IMR-90 (cell line): ENCODE measurements around the gene EVI2A. TPM values are rescaled to one million over a fixed set of nuclear protein-coding genes. Genes with fewer than 3 reads are reported as not detected.

Experiments used
- ATAC-seq: fragments of 200-7000 bp; cut with Tn5 transposase; 2 replicates; pipeline ENCODE4 v1.9.1; 2020; ENCODE audit warnings: low read depth, mild to moderate bottlenecking, moderate library complexity
- BruUV-seq: library from RNA; stranded (reverse); fragments of 400-500 nt; replicated peaks from 2 replicates; lab custom pipeline; 2021; lab: Mats Ljungman, UMichigan
- CTCF ChIA-PET: fragments of 300-600 bp; formaldehyde crosslinking; extraction: SDS; loops from one replicate; lab custom pipeline; 2021; ENCODE audit warnings: antibody characterized with exemption; lab: Yijun Ruan, JAX
- POLR2A ChIA-PET: fragments of 300-600 bp; sonication (Branson Sonifier 250); formaldehyde crosslinking; loops from one replicate; lab custom pipeline; 2022; ENCODE audit warnings: antibody characterized with exemption; ENCODE audit not compliant: unreplicated experiment; lab: Charles Lee
- DNase-seq: peaks from one replicate; pipeline ENCODE4 v3.0.0; 2013
- H2AFZ ChIP-seq: replicated peaks from 2 replicates; pipeline ENCODE3; 2013; ENCODE audit warnings: low read length, mild to moderate bottlenecking; ENCODE audit not compliant: poor library complexity
- H2AK5ac ChIP-seq: 2 replicates; pipeline ENCODE4 v1.6.1; 2013; ENCODE audit warnings: low read depth, low read length, inconsistent platforms
- H2AK9ac ChIP-seq: replicated peaks from 2 replicates; pipeline ENCODE3; 2013; ENCODE audit warnings: mild to moderate bottlenecking, low read depth, low read length, moderate library complexity; ENCODE audit not compliant: poor library complexity
- H2BK120ac ChIP-seq: 2 replicates; pipeline ENCODE4 v1.6.1; 2013; ENCODE audit warnings: low read depth, low read length, inconsistent platforms
- H2BK15ac ChIP-seq: 3 replicates; pipeline ENCODE4 v1.6.1; 2013; ENCODE audit warnings: low read depth, low read length, inconsistent platforms
- H2BK20ac ChIP-seq: 2 replicates; pipeline ENCODE4 v1.6.1; 2013; ENCODE audit warnings: low read depth, mild to moderate bottlenecking, inconsistent platforms, low read length, moderate library complexity
- H2BK5ac ChIP-seq: 2 replicates; pipeline ENCODE4 v1.6.1; 2013; ENCODE audit warnings: mild to moderate bottlenecking, low read depth, low read length, inconsistent platforms; ENCODE audit not compliant: poor library complexity, severe bottlenecking
- H3K14ac ChIP-seq: replicated peaks from 2 replicates; pipeline ENCODE4 v1.6.1; 2013; ENCODE audit warnings: low read depth, low read length, inconsistent platforms
- H3K18ac ChIP-seq: 2 replicates; pipeline ENCODE4 v1.6.1; 2013; ENCODE audit warnings: low read depth, low read length, control low read depth
- H3K23ac ChIP-seq: 2 replicates; pipeline ENCODE4 v1.6.1; 2013; ENCODE audit warnings: low read depth, low read length, inconsistent platforms
- H3K27ac ChIP-seq: 2 replicates; pipeline ENCODE4 v1.5.1; 2013; ENCODE audit warnings: mild to moderate bottlenecking, control low read depth, low read length; ENCODE audit not compliant: insufficient read depth
- H3K27me3 ChIP-seq: 2 replicates; pipeline ENCODE4 v1.6.1; 2013; ENCODE audit warnings: low read length; ENCODE audit not compliant: control insufficient read depth, insufficient read depth
- H3K36me3 ChIP-seq: 2 replicates; pipeline ENCODE4 v1.6.1; 2013; ENCODE audit warnings: low read length, mixed read lengths; ENCODE audit not compliant: control insufficient read depth, insufficient read depth
- H3K4ac ChIP-seq: 2 replicates; pipeline ENCODE4 v1.6.1; 2013; ENCODE audit warnings: low read depth, low read length, inconsistent platforms
- H3K4me1 ChIP-seq: 2 replicates; pipeline ENCODE4 v1.6.1; 2013; ENCODE audit warnings: low read length, mixed read lengths; ENCODE audit not compliant: control insufficient read depth, insufficient read depth
- H3K4me2 ChIP-seq: 2 replicates; pipeline ENCODE4 v1.6.1; 2013; ENCODE audit warnings: low read depth, mild to moderate bottlenecking, control low read depth, low read length, moderate library complexity
- H3K4me3 ChIP-seq: 2 replicates; pipeline ENCODE4 v1.5.1; 2013; ENCODE audit warnings: low read depth, mild to moderate bottlenecking, control low read depth, low read length, moderate library complexity; ENCODE audit not compliant: insufficient read depth
- H3K56ac ChIP-seq: 2 replicates; pipeline ENCODE4 v1.6.1; 2013; ENCODE audit warnings: low read length, inconsistent platforms; ENCODE audit not compliant: insufficient read depth; ENCODE audit errors: extremely low read depth
- H3K79me1 ChIP-seq, 2 experiments: 2 replicates each; pipeline ENCODE4 v1.6.1; 2013; ENCODE audit warnings: low read length in 2 of 2, inconsistent platforms in 1 of 2, low read depth in 1 of 2
- H3K9ac ChIP-seq: 2 replicates; pipeline ENCODE4 v1.6.1; 2013; ENCODE audit warnings: low read depth, low read length, control low read depth
- H3K9me1 ChIP-seq: 2 replicates; pipeline ENCODE4 v1.6.1; 2013; ENCODE audit warnings: low read length, inconsistent platforms; ENCODE audit not compliant: insufficient read depth
- H3K9me3 ChIP-seq: 2 replicates; pipeline ENCODE4 v1.6.1; 2013; ENCODE audit warnings: low read length; ENCODE audit not compliant: control insufficient read depth, insufficient read depth
- H4K20me1 ChIP-seq: 2 replicates; pipeline ENCODE4 v1.6.1; 2013; ENCODE audit warnings: low read length, inconsistent platforms; ENCODE audit not compliant: insufficient read depth
- H4K5ac ChIP-seq: 2 replicates; pipeline ENCODE4 v1.6.1; 2013; ENCODE audit warnings: mild to moderate bottlenecking, low read depth, low read length, control low read depth
- H4K8ac ChIP-seq, 2 experiments: 2 replicates each; pipeline ENCODE4 v1.6.1; 2013; ENCODE audit warnings: low read depth in 2 of 2, low read length in 2 of 2, control low read depth in 1 of 2, inconsistent platforms in 1 of 2
- H4K91ac ChIP-seq: 2 replicates; pipeline ENCODE4 v1.6.1; 2013; ENCODE audit warnings: low read depth, low read length, inconsistent platforms; ENCODE audit not compliant: insufficient read depth
- CEBPB ChIP-seq: IDR thresholded peaks from 2 replicates; pipeline ENCODE4 v1.6.1; 2012; ENCODE audit warnings: low read depth, low read length, improper control_type of control experiment
- CHD1 ChIP-seq: IDR thresholded peaks from 2 replicates; pipeline ENCODE4 v1.6.1; 2012; ENCODE audit warnings: low read depth, low read length, improper control_type of control experiment
- FOS ChIP-seq: fragments of 150-350 bp; IDR thresholded peaks from 2 replicates; pipeline ENCODE4 v1.6.1; 2016; ENCODE audit warnings: low read depth, low read length
- MAZ ChIP-seq: IDR thresholded peaks from 2 replicates; pipeline ENCODE4 v1.6.1; 2012; ENCODE audit warnings: low read depth, mild to moderate bottlenecking, low read length, improper control_type of control experiment, moderate library complexity, borderline replicate concordance
- RAD21 ChIP-seq: IDR thresholded peaks from 2 replicates; pipeline ENCODE4 v1.6.1; 2012; ENCODE audit warnings: low read length, improper control_type of control experiment
- SMC3 ChIP-seq: fragments of 150-350 bp; IDR thresholded peaks from 2 replicates; pipeline ENCODE4 v1.6.1; 2016; ENCODE audit warnings: low read depth, mild to moderate bottlenecking, antibody characterized with exemption, low read length, moderate library complexity
- WGBS, 2 experiments: methylation state at CpG; one replicate each; pipeline versions ENCODE4 v1.1.5 to v1.1.7; 2013; ENCODE audit warnings: missing lambda C conversion rate in 2 of 2; ENCODE audit not compliant: insufficient read length in 1 of 2; ENCODE audit errors: extremely low coverage in 2 of 2; 5-methylcytosine and 5-hydroxymethylcytosine counted together
- dilution Hi-C: fragments of 300-500 bp; cut with HindIII; formaldehyde crosslinking; loops from one replicate; pipeline ENCODE4 v1.14.3; 2018; ENCODE audit warnings: low sequenced_read_pairs; ENCODE audit not compliant: unreplicated experiment
- in situ Hi-C: fragments of 300-500 bp; cut with MboI; formaldehyde crosslinking; loops from 3 replicates; pipeline ENCODE4 v1.14.3; 2019; ENCODE audit warnings: low sequenced_read_pairs, inconsistent platforms, mixed read lengths
- intact Hi-C: fragments of 100-400 bp; cut with micrococcal nuclease; formaldehyde crosslinking; loops from 2 replicates; pipeline ENCODE4 v1.10.0; 2022
- polyA plus RNA-seq, 3 experiments: library from polyadenylated mRNA; depleted of rRNA; stranded (reverse); fragments of >200 nt; gene quantifications; 2 replicates each; pipeline ENCODE4 v1.2.3, GENCODE V29; 2012; ENCODE audit warnings: low replicate concordance in 1 of 3
- total RNA-seq: library from RNA; depleted of rRNA; stranded (reverse); fragments of >200 nt; gene quantifications from 2 replicates; pipeline ENCODE4 v1.2.3, GENCODE V29; 2012
- TF ChIP-seq, protein P1 (sequence below): fragments of 150-350 bp; IDR thresholded peaks from 2 replicates; pipeline ENCODE4 v1.6.1; 2016; ENCODE audit warnings: low read depth, mild to moderate bottlenecking, low read length, moderate library complexity, borderline replicate concordance

The EVI2A gene
- total and polyA plus RNA-seq, 2 of the 4 experiments (the other 2 are of a cell fraction), result 0.50 to 0.90 TPM

DNA sequence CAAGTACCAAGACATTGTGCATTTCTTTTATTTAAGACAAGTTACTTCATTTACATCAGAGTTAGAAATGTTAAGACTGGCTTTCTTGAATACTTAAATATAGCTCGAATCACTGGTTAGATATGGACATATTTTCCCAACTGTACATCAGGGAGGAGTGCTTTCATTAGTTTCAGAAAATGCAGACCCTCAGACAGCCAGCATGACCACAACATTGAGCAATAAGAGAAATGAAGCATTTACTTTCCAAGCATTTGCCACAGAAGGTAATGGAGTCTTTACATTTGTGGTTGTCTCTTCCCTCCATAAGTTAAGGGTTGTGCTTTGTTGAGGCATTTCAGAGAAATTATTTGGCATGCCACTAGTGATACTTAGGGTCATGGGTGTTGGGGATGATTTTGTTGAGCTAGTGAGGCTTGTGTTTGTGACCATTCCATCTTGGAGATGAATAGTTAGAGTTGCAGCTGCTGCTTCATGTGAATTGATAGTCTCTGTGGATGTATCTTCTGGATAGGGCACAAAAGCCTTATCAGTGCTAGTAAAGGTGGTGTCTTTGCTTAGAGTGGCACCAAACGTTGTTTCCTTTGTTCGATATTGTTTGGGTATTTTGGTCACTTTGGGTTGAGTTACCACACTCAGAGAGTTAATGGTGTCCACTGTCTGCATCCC lies 26.5 kb downstream of the EVI2A start:
- Histone ChIP-seq H3K56ac (no peak overlapping the region), H3K9me3 (no peaks in the 10 kb centered on the region), H3K4ac (no peak overlapping the region), H3K9me1 (no peaks in the 10 kb centered on the region; the same call in 1 of the 2 replicates), H4K5ac (no peak overlapping the region), H2BK15ac (no peak overlapping the region), H3K23ac (no peak overlapping the region), H3K27ac (no peak overlapping the region), H3K18ac (no peak overlapping the region), H2AK5ac (no peak overlapping the region), H2BK120ac (no peak overlapping the region), H4K20me1 (no peaks in the 10 kb centered on the region; the same call in 1 of the 2 replicates), H2AFZ (no peak overlapping the region), H3K9ac (no peak overlapping the region), H3K4me1 (no peaks in the 10 kb centered on the region), H4K8ac (no peak overlapping the region), H3K4me3 (no peak overlapping the region), H3K36me3 (no peaks in the 10 kb centered on the region; the same call in 1 of the 2 replicates), H2AK9ac (no peak overlapping the region), H3K14ac (no peak overlapping the region), H2BK20ac (no peak overlapping the region), H3K4me2 (no peak overlapping the region), H2BK5ac (no peak overlapping the region), H4K91ac (no peak overlapping the region), H3K27me3 (no peaks in the 10 kb centered on the region), H3K79me1 (peaks cover 9 to 31% of the 10 kb centered on the region in 2 experiments)
- dilution Hi-C loops (no loop called here), intact Hi-C loops (no loop called here), in situ Hi-C loops (no loop called here)
- ChIA-PET POLR2A (no interaction called here), CTCF (no interaction called here)
- no CpG with 5 or more reads among the region's 3 CpGs for WGBS, 2 experiments
- ATAC-seq (no peak), DNase-seq (no peak)
- TF ChIP-seq MAZ (no peak), SMC3 (no peak), FOS (no peak), RAD21 (no peak), CEBPB (peak; percentile 44; the same call in 1 of the 2 replicates), CHD1 (no peak)
- TF ChIP-seq, protein P1, sequence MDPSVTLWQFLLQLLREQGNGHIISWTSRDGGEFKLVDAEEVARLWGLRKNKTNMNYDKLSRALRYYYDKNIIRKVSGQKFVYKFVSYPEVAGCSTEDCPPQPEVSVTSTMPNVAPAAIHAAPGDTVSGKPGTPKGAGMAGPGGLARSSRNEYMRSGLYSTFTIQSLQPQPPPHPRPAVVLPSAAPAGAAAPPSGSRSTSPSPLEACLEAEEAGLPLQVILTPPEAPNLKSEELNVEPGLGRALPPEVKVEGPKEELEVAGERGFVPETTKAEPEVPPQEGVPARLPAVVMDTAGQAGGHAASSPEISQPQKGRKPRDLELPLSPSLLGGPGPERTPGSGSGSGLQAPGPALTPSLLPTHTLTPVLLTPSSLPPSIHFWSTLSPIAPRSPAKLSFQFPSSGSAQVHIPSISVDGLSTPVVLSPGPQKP, result no peak
- BruUV-seq, result no TSS peak
